Coronary artery (tissue), 2 donors: ENCODE results near the gene DOHH.
"Not testable (repeated sequence)": the region's sequence is repeated elsewhere in the genome, so short reads cannot be mapped to it uniquely, and the experiment has no call there.

ENCODE experiments used
- DNase-seq: peaks from one replicate; pipeline ENCODE4 v3.0.0-alpha.2; 2017; ENCODE audit warnings: low spot score
- H3K27ac ChIP-seq, 2 donors: fragments of 200-600 bp; sonication (generic); one replicate each; pipeline ENCODE4 v1.5.1; 2016 to 2019
- H3K4me3 ChIP-seq: fragments of 200-600 bp; sonication (generic); 2 replicates; pipeline ENCODE4 v1.5.1; 2016; ENCODE audit warnings: mild to moderate bottlenecking, moderate library complexity
- TF ChIP-seq, protein P1 (sequence below): fragments of 200-600 bp; sonication (generic); IDR thresholded peaks from one replicate; pipeline ENCODE4 v1.5.1; 2019; ENCODE audit warnings: antibody characterized with exemption

DOHH gene

DNA sequence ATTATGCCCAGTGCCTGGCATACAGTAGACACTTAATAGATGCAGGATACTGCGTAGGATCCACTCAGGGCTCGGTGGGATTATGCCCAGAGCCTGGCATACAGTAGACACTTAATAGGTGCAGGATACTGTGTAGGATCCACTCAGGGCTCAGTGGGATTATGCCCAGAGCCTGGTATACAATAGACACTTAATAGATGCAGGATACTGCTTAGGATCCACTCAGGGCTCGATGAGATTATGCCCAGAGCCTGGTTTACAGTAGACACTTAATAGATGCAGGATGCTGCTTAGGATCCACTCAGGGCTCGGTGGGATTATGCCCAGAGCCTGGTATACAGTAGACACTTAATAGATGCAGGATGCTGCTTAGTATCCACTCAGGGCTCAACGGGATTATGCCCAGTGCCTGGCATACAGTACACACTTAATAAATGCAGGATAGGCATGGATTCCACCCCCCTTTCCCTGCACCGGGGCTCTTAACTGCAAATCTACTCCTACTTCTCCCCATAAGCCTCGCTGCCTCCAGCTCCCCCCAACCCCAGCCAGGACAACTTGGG is 45.0 kb downstream of the DOHH start:
- TF ChIP-seq, protein P1, sequence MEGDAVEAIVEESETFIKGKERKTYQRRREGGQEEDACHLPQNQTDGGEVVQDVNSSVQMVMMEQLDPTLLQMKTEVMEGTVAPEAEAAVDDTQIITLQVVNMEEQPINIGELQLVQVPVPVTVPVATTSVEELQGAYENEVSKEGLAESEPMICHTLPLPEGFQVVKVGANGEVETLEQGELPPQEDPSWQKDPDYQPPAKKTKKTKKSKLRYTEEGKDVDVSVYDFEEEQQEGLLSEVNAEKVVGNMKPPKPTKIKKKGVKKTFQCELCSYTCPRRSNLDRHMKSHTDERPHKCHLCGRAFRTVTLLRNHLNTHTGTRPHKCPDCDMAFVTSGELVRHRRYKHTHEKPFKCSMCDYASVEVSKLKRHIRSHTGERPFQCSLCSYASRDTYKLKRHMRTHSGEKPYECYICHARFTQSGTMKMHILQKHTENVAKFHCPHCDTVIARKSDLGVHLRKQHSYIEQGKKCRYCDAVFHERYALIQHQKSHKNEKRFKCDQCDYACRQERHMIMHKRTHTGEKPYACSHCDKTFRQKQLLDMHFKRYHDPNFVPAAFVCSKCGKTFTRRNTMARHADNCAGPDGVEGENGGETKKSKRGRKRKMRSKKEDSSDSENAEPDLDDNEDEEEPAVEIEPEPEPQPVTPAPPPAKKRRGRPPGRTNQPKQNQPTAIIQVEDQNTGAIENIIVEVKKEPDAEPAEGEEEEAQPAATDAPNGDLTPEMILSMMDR: no peak
- H3K27ac ChIP-seq: peak overlapping the region in 1 of 2 donors; percentile 100
- no peak for DNase-seq
- H3K4me3 ChIP-seq: no peak overlapping the region

- Histone ChIP-seq H3K4me3 (no peak overlapping the region), H3K27ac (peak overlapping the region; percentile 12 to 40)
- TF ChIP-seq, protein P1: no peak
- DNase-seq: no peak
Observed at GRCh38 chr19:3454656-3455392, 45.6 kb downstream of the DOHH start.

DNA sequence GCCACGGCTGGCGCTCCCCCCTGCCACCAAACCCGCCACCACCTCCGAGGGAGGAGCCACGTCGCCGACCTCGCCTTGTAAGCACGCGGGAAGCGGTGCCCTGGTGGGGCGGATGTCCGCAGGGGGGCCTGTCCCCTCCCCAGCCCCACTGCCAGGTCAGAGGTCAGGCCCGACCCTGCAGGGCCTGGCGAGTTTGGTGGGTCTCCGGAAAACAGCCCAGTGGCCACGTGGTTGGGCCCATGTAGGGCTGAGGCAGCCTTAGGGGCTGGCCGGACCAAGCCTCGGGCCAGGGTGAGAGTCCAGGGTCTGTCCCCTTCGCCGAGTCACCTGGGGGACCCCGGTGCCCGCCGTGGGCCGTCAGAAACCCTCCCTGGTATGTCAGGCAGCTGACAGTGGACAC is 46.6 kb downstream of the DOHH start:
- no peak for DNase-seq
- TF ChIP-seq, protein P1: no peak
- H3K4me3 ChIP-seq: no peak overlapping the region
- peak overlapping the region; percentile 40 to 91 for H3K27ac ChIP-seq

DNA sequence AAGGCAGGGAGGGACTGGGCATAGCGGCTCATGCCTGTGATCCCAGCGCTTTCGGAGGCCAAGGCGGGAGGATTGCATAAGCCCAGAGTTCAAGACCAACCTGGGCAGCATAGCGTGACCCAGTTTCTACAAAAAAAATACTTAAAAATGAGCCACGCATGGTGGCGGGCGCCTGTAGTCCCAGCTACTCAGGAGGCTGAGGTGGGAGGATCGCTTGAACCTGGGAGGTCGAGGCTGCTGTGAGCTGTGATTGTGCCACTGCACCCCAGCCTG is 47.6 kb downstream of the DOHH start:
- H3K4me3 ChIP-seq, DNase-seq: not testable (repeated sequence)
- peak overlapping the region; percentile 91 to 93 for H3K27ac ChIP-seq

- TF ChIP-seq, protein P1: no peak
- peak overlapping the region; percentile 91 to 93 for H3K27ac ChIP-seq
- DNase-seq: no peak
- no peak overlapping the region for H3K4me3 ChIP-seq
Observed at GRCh38 chr19:3452171-3452941, 48.1 kb downstream of the DOHH start.

- H3K27ac ChIP-seq: peak overlapping the region; percentile 91 to 93
Observed at GRCh38 chr19:3451451-3451866, 49.0 kb downstream of the DOHH start.

GRCh38 chr19:3450796-3451411 is 49.6 kb downstream of the DOHH start:
- H3K27ac ChIP-seq: peak overlapping the region; percentile 91 to 93
- TF ChIP-seq, protein P1: no peak
- H3K4me3 ChIP-seq: no peak overlapping the region
- peak; percentile 97 for DNase-seq

More at GRCh38 chr19:3451451-3451866, 49.0 kb downstream of the DOHH start:
- TF ChIP-seq, protein P1: no peak
- no peak for DNase-seq
- H3K4me3 ChIP-seq: no peak overlapping the region
